ENCODE measurements around the gene KRT77.
"Not testable (repeated sequence)": the region's sequence is repeated elsewhere in the genome, so short reads cannot be mapped to it uniquely, and the experiment has no call there.

Gene KRT77

GRCh38 chr12:52670961-52671360, 32.4 kb downstream of the KRT77 start:
- DNase-seq (ENCODE audit: low spot score), result no peak
- no peak for TF ChIP-seq CTCF (IDR thresholded peaks at IDR 0.05; ENCODE audit: extremely low read depth, missing control alignments)

GRCh38 chr12:52670506-52670905, 32.8 kb downstream of the KRT77 start:
- DNase-seq (ENCODE audit: low spot score), result no peak
- no peak for TF ChIP-seq CTCF (IDR thresholded peaks at IDR 0.05; ENCODE audit: extremely low read depth, missing control alignments)

DNA sequence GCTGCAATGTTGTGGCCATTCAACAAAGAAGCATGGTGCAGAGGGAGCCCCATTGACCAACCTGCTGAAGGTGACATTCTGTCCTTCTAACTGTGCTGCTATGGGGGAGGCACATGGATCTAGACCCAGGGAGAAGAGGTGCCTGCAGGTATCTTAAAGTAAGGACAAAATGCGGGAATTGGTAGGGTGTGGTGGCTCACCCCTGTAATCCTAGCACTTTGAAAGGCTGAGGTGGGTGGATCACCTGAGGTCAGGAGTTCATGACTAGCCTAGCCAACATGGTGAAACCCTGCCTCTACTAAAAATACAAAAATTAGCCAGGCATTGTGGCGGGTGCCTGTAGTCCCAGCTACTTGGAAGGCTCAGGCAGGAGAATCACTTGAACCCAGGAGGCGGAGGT, 33.4 kb downstream of the KRT77 start:
- DNase-seq (ENCODE audit: low spot score), result not testable (repeated sequence)

- no peak for DNase-seq (ENCODE audit: low spot score)
- TF ChIP-seq CTCF (IDR thresholded peaks at IDR 0.05; ENCODE audit: extremely low read depth, missing control alignments), result no peak
Measured at GRCh38 chr12:52669426-52669825, 33.9 kb downstream of the KRT77 start.

DNA sequence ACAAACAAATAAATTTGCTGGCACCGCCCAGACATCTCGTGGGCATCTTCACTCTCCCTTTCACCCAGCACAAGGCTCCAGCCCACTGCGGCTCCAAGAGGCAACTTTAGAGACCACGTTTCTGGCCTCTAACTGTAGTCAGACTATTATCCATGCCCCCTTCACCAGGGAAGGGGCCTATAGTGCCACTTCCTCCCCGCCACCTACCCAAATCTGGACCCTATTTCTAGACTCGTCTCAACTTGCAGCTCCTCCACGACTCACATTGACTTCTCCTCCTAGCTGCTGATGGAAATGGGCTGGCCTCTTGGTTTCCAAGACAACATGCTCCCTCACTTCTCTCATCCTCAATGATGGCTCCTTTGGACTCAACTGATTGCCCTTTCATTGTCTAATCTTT, 35.4 kb downstream of the KRT77 start:
- TF ChIP-seq CTCF (IDR thresholded peaks at IDR 0.05; ENCODE audit: extremely low read depth, missing control alignments), result no peak
- DNase-seq (ENCODE audit: low spot score), result no peak

GRCh38 chr12:52667509-52667908, 35.8 kb downstream of the KRT77 start:
- DNase-seq (ENCODE audit: low spot score), result no peak
- no peak for TF ChIP-seq CTCF (IDR thresholded peaks at IDR 0.05; ENCODE audit: extremely low read depth, missing control alignments)

DNA sequence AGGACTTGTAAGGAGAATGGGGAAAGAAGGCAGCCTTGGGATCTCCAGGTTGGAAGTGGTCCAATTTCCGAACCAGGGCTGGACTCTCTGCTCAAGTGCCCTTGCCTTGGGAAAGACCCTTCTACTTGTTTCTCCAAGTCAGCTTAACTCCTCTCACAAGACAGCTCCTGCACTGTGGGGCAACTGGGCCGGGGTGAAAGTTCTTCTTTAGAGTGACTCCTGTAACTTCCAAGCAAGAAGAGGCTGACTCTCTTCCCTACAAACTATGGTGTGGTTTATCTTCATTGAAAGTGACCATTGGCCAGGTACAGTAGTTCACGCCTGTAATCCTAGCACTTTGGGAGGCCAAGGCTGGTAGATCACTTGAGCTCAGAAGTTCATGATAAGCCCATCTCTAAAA, 36.9 kb downstream of the KRT77 start:
- DNase-seq (ENCODE audit: low spot score), result no peak
- TF ChIP-seq CTCF (IDR thresholded peaks at IDR 0.05; ENCODE audit: extremely low read depth, missing control alignments), result no peak

GRCh38 chr12:52663420-52663819, 39.9 kb downstream of the KRT77 start:
- DNase-seq (ENCODE audit: low spot score), result no peak
- no peak for TF ChIP-seq CTCF (IDR thresholded peaks at IDR 0.05; ENCODE audit: extremely low read depth, missing control alignments)

Measured in GM20000 (cell line).